ENCODE data around the gene VAV3. TPM values are rescaled to one million over a fixed set of nuclear protein-coding genes. Genes with fewer than 3 reads are reported as not detected.

VAV3 gene
- total RNA-seq, 1 donor from 2014 or later, result 11.3 TPM

- no peak for DNase-seq
- Histone ChIP-seq H3K4me1 (no peaks in the 10 kb centered on the region), H3K9me3 (no peaks in the 10 kb centered on the region), H3K27me3 (ENCODE audit: low read depth) (no peaks in the 10 kb centered on the region), H3K4me3 (no peak overlapping the region), H3K27ac (no peak overlapping the region), H3K36me3 (no peaks in the 10 kb centered on the region)
- intact Hi-C loops (cut with DNase I), result no loop called here
- ATAC-seq, result no peak
- no peak for TF ChIP-seq CTCF (IDR thresholded peaks at IDR 0.05)
These were observed 158.1 kb downstream of the VAV3 start for GRCh38 chr1:107806902-107807301.

GRCh38 chr1:107804741-107805140 lies 160.2 kb downstream of the VAV3 start:
- DNase-seq, result no peak
- Histone ChIP-seq H3K27ac (no peak overlapping the region), H3K27me3 (ENCODE audit: low read depth) (no peaks in the 10 kb centered on the region), H3K4me1 (no peaks in the 10 kb centered on the region), H3K4me3 (no peak overlapping the region), H3K9me3 (no peaks in the 10 kb centered on the region), H3K36me3 (no peaks in the 10 kb centered on the region)
- intact Hi-C loops (cut with DNase I), result no loop called here
- no peak for TF ChIP-seq CTCF (IDR thresholded peaks at IDR 0.05)
- ATAC-seq, result no peak

GRCh38 chr1:107804134-107804533 lies 160.8 kb downstream of the VAV3 start:
- H3K4me1 ChIP-seq, result no peaks in the 10 kb centered on the region
- no peak overlapping the region for H3K4me3 ChIP-seq
- no peaks in the 10 kb centered on the region for H3K9me3 ChIP-seq
- DNase-seq, result no peak
- intact Hi-C loops (cut with DNase I), result no loop called here
- no peak for TF ChIP-seq CTCF (IDR thresholded peaks at IDR 0.05)
- H3K36me3 ChIP-seq, result no peaks in the 10 kb centered on the region
- no peaks in the 10 kb centered on the region for H3K27me3 ChIP-seq (ENCODE audit: low read depth)
- H3K27ac ChIP-seq, result no peak overlapping the region
- ATAC-seq, result no peak

GRCh38 chr1:107803579-107803978 lies 161.4 kb downstream of the VAV3 start:
- Histone ChIP-seq H3K36me3 (no peaks in the 10 kb centered on the region), H3K27me3 (ENCODE audit: low read depth) (no peaks in the 10 kb centered on the region), H3K4me1 (no peaks in the 10 kb centered on the region), H3K27ac (no peak overlapping the region), H3K9me3 (no peaks in the 10 kb centered on the region), H3K4me3 (no peak overlapping the region)
- TF ChIP-seq CTCF (IDR thresholded peaks at IDR 0.05), result no peak
- DNase-seq (no peak), ATAC-seq (no peak)
- intact Hi-C loops (cut with DNase I), result no loop called here

- Histone ChIP-seq H3K9me3 (no peaks in the 10 kb centered on the region), H3K4me1 (no peaks in the 10 kb centered on the region), H3K27ac (no peak overlapping the region), H3K36me3 (no peaks in the 10 kb centered on the region), H3K4me3 (no peak overlapping the region), H3K27me3 (ENCODE audit: low read depth) (no peaks in the 10 kb centered on the region)
- intact Hi-C loops (cut with DNase I), result no loop called here
- no peak for DNase-seq
- TF ChIP-seq CTCF (IDR thresholded peaks at IDR 0.05), result no peak
- no peak for ATAC-seq
These were observed 162.3 kb downstream of the VAV3 start for GRCh38 chr1:107802654-107803053.

- Histone ChIP-seq H3K27ac (no peak overlapping the region), H3K27me3 (ENCODE audit: low read depth) (no peaks in the 10 kb centered on the region), H3K4me1 (no peaks in the 10 kb centered on the region), H3K36me3 (no peaks in the 10 kb centered on the region), H3K9me3 (no peaks in the 10 kb centered on the region), H3K4me3 (no peak overlapping the region)
- intact Hi-C loops (cut with DNase I), result no loop called here
- DNase-seq, result no peak
- TF ChIP-seq CTCF (IDR thresholded peaks at IDR 0.05), result no peak
- ATAC-seq, result no peak
These were observed 169.0 kb downstream of the VAV3 start for GRCh38 chr1:107795994-107796393.
